AG09319 (cell line): ENCODE results near the gene LRRN4.

Experiments used
- DNase-seq: peaks from one replicate; pipeline ENCODE4 v3.0.0-alpha.2; 2010; ENCODE audit warnings: low read depth; ENCODE audit errors: extremely low read depth
- TF ChIP-seq, protein P1 (sequence below): IDR thresholded peaks from 2 replicates; pipeline ENCODE4 v1.5.1; 2011; ENCODE audit warnings: low read depth, mild to moderate bottlenecking, inconsistent platforms, low read length, moderate library complexity

The LRRN4 gene

DNA sequence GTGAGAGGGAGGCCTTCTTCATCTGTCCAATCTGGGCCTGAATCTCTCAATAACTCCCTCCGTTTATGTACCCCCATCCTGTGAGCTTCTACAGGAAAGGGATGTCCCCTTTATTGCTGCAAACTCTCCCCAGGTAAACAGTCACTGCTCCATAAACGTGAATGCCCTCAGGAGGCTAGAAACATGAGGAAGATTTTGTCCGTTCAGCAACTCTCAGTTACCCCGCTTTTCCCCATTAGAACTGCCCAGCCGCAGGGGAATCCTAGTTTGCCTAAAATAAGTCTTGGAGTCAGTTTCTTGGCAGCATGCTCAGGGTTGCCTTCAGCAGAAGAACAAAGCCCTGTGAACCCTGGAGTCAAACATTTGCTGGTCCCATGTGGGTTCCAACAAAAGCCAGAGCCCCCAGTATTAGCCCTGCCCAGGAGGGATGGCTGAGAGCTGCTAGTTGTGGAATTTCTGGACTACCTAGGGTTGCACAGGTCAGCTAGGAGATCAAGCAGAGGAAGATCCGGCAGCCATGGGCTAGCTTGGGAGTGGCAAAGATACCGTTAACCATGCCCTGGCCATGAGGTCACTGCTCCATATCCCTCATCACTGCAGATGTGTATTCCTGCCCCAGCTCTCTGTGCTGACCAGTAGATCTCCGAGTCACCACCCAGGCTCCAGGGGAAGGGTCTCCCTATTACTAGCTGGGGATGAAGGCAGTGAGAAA, 640 bp downstream of the LRRN4 start:
- no peak for DNase-seq
- TF ChIP-seq, protein P1, sequence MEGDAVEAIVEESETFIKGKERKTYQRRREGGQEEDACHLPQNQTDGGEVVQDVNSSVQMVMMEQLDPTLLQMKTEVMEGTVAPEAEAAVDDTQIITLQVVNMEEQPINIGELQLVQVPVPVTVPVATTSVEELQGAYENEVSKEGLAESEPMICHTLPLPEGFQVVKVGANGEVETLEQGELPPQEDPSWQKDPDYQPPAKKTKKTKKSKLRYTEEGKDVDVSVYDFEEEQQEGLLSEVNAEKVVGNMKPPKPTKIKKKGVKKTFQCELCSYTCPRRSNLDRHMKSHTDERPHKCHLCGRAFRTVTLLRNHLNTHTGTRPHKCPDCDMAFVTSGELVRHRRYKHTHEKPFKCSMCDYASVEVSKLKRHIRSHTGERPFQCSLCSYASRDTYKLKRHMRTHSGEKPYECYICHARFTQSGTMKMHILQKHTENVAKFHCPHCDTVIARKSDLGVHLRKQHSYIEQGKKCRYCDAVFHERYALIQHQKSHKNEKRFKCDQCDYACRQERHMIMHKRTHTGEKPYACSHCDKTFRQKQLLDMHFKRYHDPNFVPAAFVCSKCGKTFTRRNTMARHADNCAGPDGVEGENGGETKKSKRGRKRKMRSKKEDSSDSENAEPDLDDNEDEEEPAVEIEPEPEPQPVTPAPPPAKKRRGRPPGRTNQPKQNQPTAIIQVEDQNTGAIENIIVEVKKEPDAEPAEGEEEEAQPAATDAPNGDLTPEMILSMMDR: no peak

DNA sequence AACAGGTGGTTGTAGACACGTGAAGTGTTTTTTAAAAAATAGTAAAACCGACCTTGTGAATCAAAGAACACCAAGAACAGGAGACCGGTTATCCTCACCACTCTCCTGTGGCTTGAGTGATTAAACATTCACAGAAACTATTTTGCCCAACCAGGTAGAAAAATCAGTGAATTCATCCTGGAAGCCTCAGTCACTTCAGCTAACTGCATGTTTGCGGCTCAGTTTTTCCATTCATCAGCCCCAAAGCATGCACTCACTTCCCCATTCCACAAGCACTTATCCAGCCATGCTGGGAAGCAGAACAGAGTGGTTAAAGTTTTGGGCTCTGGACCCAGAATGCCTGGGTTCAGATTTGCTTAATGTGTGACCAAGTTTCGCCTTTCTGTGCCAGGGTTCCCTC, 2.4 kb downstream of the LRRN4 start:
- TF ChIP-seq, protein P1: no peak
- no peak for DNase-seq

DNA sequence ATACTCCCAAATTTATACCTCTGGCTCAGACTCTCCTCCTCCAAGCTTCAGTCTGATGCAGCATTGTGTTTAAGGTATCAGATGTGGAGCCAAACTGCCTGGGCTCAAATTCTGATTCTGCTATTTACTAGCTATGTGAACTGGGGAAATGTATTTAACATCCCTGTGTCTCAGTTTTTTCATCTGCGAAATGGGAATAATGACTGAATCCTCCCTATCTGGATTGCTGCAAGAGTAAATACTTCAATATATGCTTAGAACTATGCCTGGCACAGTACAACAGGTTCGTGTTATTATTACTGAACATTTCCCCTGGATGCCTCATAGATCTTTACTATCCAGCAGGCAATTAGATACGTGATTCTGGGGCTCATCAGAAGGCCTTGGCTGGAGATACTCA, 5.5 kb downstream of the LRRN4 start:
- DNase-seq: no peak
- TF ChIP-seq, protein P1: no peak

DNA sequence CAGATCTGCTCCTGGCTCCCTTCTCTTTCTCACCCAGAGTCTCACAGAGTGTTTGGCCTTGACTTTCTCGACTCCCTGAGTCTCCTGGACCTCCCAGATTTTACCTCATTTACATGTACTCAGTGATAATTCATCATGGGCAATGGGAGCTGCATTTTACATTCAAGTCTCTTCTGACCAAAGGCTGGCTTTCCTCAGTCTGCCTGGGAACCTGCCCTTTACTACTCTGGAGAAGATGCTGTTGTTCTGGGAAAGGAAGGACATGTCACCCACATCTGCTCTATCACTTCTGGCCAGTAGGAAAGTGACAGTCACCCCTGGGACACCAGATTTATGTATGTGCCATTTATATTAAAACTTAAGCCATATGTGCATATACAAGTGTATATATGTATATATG, 7.4 kb downstream of the LRRN4 start:
- no peak for DNase-seq
- TF ChIP-seq, protein P1: no peak

DNA sequence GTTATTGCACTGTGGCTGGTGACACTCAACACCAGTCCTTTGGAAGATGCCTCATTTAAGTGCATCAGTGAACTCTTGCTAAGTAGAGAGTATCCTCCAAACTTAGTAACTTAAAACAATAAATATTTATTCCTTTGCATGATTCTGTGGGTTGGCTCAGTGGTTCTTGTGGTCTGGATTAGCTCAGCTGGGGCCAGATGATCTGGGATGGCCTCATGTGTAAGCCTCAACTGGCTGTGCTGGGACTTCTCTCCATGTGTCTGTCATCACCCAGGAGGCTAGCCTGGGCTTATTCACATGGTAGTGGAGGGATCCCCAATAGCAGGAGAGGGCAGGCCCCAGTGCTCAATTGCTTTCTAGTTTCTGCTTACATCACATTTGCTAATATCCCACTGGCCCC, 8.3 kb downstream of the LRRN4 start:
- TF ChIP-seq, protein P1: no peak
- peak; percentile 11 for DNase-seq

DNA sequence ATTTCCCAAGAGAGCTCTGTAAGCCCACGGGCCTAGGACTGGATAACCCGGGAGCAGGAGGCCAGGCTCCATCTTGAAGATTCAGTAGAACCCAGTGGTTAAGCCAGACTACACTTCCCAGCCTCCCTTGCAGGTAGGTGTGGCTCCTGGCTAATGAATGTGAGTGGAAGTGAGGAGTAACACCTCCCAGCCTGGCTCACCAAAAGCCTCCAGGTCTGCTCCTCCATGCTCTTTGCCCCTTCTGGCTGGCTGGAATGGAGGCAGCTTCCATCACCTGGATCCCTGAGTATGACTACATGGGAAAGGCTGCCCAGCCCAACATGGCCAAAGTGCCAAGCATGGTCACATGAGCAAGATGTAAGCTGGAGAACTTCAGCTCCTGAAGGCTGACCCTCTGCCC, 9.7 kb downstream of the LRRN4 start:
- TF ChIP-seq, protein P1: no peak
- DNase-seq: no peak

DNA sequence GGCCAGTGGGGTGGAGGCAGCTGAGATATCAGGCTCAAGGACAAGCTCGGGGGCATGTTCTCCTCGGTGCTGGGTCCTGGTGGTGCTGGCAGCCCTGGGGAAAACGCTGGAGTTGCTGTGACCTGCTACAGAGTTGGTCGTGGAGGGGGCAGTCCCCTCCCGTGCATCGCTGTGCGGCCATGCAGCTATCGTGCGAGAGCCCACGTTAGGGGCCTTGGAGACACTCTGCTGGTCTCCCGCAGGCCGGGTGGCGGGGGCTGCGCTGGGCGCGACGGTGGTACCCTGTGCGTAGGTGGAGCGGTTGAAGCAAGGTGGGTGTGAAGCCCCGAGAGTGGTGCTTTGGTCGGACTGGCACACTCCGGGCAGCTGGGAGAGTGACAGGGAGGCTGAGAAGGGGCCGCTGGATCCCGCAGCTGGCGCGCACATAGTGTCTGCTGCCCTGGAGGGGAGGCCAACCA, 12.0 kb downstream of the LRRN4 start:
- TF ChIP-seq, protein P1: no peak
- DNase-seq: no peak
